Lung (tissue), 12 donors: ENCODE data around the gene AUNIP. TPM values are rescaled to one million over a fixed set of nuclear protein-coding genes. Genes with fewer than 3 reads are reported as not detected.

Source experiments
- ATAC-seq: fragments of 200-7000 bp; cut with Tn5 transposase; one replicate; pipeline ENCODE4 v1.9.1; 2020; ENCODE audit warnings: moderate number of reproducible peaks; ENCODE audit not compliant: insufficient read depth, low FRiP score
- DNase-seq, 3 donors: peaks; one replicate each; pipeline ENCODE4 v3.0.0-alpha.2; 2013 to 2017
- H3K27ac ChIP-seq, 2 donors: one replicate each; pipeline ENCODE4 v1.5.1; 2013; ENCODE audit warnings: mild to moderate bottlenecking in 2 of 2, moderate library complexity in 2 of 2, control low read depth in 1 of 2, inconsistent platforms in 1 of 2, low read depth in 1 of 2, low read length in 1 of 2
- H3K27me3 ChIP-seq, 3 donors: one replicate each; pipeline ENCODE4 v1.5.1; 2013; ENCODE audit warnings: low read length in 2 of 3; ENCODE audit not compliant: control insufficient read depth in 3 of 3, insufficient read depth in 3 of 3
- H3K36me3 ChIP-seq, 4 donors: one replicate each; pipeline ENCODE4 v1.5.1; 2013; ENCODE audit warnings: low read length in 4 of 4, mild to moderate bottlenecking in 1 of 4, moderate library complexity in 1 of 4; ENCODE audit not compliant: control insufficient read depth in 4 of 4, insufficient read depth in 4 of 4
- H3K4me1 ChIP-seq, 5 donors: one replicate each; pipeline ENCODE4 v1.5.1; 2013; ENCODE audit warnings: low read length in 5 of 5, mild to moderate bottlenecking in 2 of 5, moderate library complexity in 1 of 5; ENCODE audit not compliant: control insufficient read depth in 5 of 5, insufficient read depth in 5 of 5
- H3K4me3 ChIP-seq: one replicate; pipeline ENCODE4 v1.5.1; 2013; ENCODE audit warnings: mild to moderate bottlenecking, control low read depth, moderate library complexity
- H3K9ac ChIP-seq, 2 donors: one replicate each; pipeline ENCODE4 v1.5.1; 2013; ENCODE audit warnings: low read length in 2 of 2, control low read depth in 1 of 2; ENCODE audit not compliant: insufficient read depth in 1 of 2
- H3K9me3 ChIP-seq, 4 donors: one replicate each; pipeline ENCODE4 v1.5.1; 2013; ENCODE audit warnings: low read length in 3 of 4, mild to moderate bottlenecking in 1 of 4, moderate library complexity in 1 of 4; ENCODE audit not compliant: control insufficient read depth in 4 of 4, insufficient read depth in 3 of 4
- WGBS, 2 donors: extraction: QIAGEN DNeasy Blood & Tissue Kit; methylation state at CpG; one replicate each; pipeline ENCODE4 v1.1.7; 2013; 5-methylcytosine and 5-hydroxymethylcytosine counted together
- polyA plus RNA-seq, 2 donors: library from polyadenylated mRNA; stranded (reverse); fragments of 200-250 nt; gene quantifications; one replicate each; pipeline ENCODE4 v1.2.1, GENCODE V29; 2013
- total RNA-seq, 2 donors: library from RNA; depleted of rRNA in 1 of 2; stranded (reverse); fragments of >200 nt in 1 of 2; gene quantifications; one replicate each; pipeline ENCODE4 v1.2.1, GENCODE V29; 2014 to 2021
- TF ChIP-seq, protein P1 (sequence below): IDR thresholded peaks from 2 replicates; pipeline ENCODE4 v1.5.1; 2012; ENCODE audit warnings: mild to moderate bottlenecking; ENCODE audit errors: control extremely low read depth, extremely low read depth
- donor health status: control.
- donor health status: control.
- donor health status: Bipolar disorder and iron deficiency.
- donor health status: healthy.
- donor health status: DM: yes; HTN: yes; CAD: no.

Gene AUNIP
- total and polyA plus RNA-seq, 4 donors = 0.21 to 1.1 (median 0.29) TPM

GRCh38 chr1:25864434-25864833 lies 5.2 kb upstream of the AUNIP start:
- 75 to 76% methylated on average over 3 of the region's 3 CpGs for WGBS, 2 donors
- Histone ChIP-seq H3K9ac (no peak overlapping the region), H3K36me3 (peaks cover 0 to 10% (median 4%) of the 10 kb centered on the region in 4 donors), H3K27ac (no peak overlapping the region), H3K4me3 (no peak overlapping the region), H3K4me1 (peaks cover 0 to 2% (median 0%) of the 10 kb centered on the region in 5 donors), H3K27me3 (no peaks in the 10 kb centered on the region), H3K9me3 (no peaks in the 10 kb centered on the region)
- ATAC-seq (no peak), DNase-seq (no peak)
- TF ChIP-seq, protein P1, sequence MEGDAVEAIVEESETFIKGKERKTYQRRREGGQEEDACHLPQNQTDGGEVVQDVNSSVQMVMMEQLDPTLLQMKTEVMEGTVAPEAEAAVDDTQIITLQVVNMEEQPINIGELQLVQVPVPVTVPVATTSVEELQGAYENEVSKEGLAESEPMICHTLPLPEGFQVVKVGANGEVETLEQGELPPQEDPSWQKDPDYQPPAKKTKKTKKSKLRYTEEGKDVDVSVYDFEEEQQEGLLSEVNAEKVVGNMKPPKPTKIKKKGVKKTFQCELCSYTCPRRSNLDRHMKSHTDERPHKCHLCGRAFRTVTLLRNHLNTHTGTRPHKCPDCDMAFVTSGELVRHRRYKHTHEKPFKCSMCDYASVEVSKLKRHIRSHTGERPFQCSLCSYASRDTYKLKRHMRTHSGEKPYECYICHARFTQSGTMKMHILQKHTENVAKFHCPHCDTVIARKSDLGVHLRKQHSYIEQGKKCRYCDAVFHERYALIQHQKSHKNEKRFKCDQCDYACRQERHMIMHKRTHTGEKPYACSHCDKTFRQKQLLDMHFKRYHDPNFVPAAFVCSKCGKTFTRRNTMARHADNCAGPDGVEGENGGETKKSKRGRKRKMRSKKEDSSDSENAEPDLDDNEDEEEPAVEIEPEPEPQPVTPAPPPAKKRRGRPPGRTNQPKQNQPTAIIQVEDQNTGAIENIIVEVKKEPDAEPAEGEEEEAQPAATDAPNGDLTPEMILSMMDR = no peak

GRCh38 chr1:25863486-25864262 lies 4.4 kb upstream of the AUNIP start:
- no peak for ATAC-seq
- Histone ChIP-seq H3K36me3 (peaks cover 0 to 10% (median 4%) of the 10 kb centered on the region in 4 donors), H3K4me3 (no peak overlapping the region), H3K27ac (no peak overlapping the region), H3K27me3 (no peaks in the 10 kb centered on the region), H3K4me1 (peaks cover 0 to 7% (median 2%) of the 10 kb centered on the region in 5 donors), H3K9ac (no peak overlapping the region), H3K9me3 (no peaks in the 10 kb centered on the region)
- DNase-seq = no peak
- WGBS, 2 donors = 95 to 96% methylated on average over 25 of the region's 25 CpGs
- TF ChIP-seq, protein P1 = no peak

DNA sequence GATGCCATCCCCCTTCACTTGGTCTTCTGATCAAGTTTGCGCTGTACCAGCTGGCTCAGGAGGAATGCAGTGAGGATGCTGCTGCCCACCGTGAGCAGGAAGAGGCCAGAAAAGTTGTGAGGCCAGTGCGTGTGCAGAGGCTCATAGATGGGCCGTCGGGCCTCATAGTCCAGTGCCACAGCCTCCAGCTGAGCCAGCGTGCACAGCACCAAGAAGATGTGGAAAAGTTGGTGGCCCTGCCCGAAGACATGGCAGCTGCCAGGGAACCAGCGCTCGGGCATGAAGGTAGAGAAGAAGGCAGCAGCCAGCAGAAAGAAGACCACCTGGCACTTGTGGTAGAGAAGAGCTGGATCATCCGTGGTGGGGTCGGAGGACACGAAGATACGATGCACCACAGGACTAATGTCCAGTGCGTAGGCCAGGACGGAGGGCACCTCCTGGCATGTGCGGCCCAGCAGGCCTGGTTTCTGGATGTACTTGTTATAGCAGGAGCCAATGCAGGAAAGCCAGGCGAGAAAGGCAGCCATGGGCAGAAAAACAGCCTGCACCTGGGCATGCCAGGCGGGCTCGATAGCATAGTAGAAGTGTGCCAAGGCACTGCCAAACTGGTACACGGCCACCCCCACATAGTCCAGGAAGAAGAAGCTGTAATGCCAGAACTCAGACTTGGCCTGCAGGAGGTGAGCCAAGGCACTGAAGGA lies 3.7 kb upstream of the AUNIP start:
- no peak overlapping the region for H3K27ac ChIP-seq

More for the DNA sequence above, 3.7 kb upstream of the AUNIP start:
- Histone ChIP-seq H3K27me3 (no peaks in the 10 kb centered on the region), H3K9me3 (no peaks in the 10 kb centered on the region), H3K4me1 (peaks cover 0 to 8% (median 3%) of the 10 kb centered on the region in 5 donors), H3K36me3 (peaks cover 0 to 10% (median 4%) of the 10 kb centered on the region in 4 donors), H3K4me3 (no peak overlapping the region), H3K9ac (no peak overlapping the region)
- TF ChIP-seq, protein P1 = no peak
- 91 to 96% methylated on average over 20 of the region's 20 CpGs for WGBS, 2 donors
- ATAC-seq (no peak), DNase-seq (no peak)
